Measurements from ENCODE around the gene IBTK. TPM values are rescaled to one million over a fixed set of nuclear protein-coding genes. Genes with fewer than 3 reads are reported as not detected.
"Not testable (repeated sequence)": the region's sequence is repeated elsewhere in the genome, so short reads cannot be mapped to it uniquely, and the experiment has no call there.

The IBTK gene
- polyA plus RNA-seq, 2 of the 4 experiments (the other 2 are of a cell fraction): 34.2 to 87.3 TPM

DNA sequence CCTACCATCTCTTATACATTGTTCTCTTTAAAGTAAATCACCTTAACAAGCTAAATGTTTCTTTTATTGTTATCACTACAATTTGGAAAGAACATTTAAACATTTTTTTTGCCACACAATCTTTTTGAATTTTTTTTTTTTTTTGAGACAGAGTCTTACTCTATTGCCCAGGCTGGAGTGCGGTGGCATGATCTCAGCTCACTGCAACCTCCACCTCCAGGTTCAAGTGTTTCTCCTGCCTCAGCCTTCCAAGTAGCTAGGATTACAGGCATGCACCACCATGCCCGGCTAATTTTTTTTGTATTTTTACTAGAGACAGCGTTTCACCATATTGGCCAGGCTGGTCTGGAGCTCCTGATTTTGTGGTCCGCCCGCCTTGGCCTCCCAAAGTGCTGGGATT, 50.3 kb downstream of the IBTK start:
- H3K27ac ChIP-seq; FAIRE-seq; H3K4me3 ChIP-seq; DNase-seq (ENCODE audit: low read depth in 1 of 2, low spot score in 1 of 2); ATAC-seq; H3K4me2 ChIP-seq; H3K4me1 ChIP-seq; H3K9me3 ChIP-seq; POLR2A ChIA-PET: not testable (repeated sequence)
- CTCF ChIA-PET: interaction anchor here (0.6 to 1.3 kb wide), 3 partner anchors 20 to 862 kb away, joined by 3 to 5 read pairs (median 4); partner anchors contain the start of gene TPBG
- WGBS (ENCODE audit: missing lambda C conversion rate): 92% methylated on average over 5 of the region's 5 CpGs

DNA sequence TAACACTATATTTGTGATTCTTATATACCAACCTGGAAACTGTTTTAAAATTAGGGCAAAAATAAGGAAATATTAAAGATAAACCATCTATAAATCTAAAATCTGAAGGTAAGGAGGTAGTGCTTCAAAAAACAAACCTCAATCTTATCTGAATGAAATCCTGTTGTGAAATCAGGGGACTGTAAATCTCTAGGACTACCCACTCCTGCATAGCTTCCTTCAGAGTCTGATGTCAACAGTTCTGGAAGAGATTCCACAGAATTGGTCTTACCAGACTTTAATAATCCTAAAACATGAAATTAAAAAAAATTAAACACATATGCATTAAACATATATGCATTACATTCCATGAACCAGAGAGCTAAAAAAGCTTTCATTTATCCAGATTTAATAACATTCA, 51.4 kb downstream of the IBTK start:
- no peak for FAIRE-seq
- no peak overlapping the region for H3K4me2 ChIP-seq
- TF ChIP-seq MYC (IDR thresholded peaks at IDR 0.05; ENCODE audit: borderline replicate concordance, low read length) (no peak), CHD4 (IDR thresholded peaks at IDR 0.05; ENCODE audit: borderline replicate concordance) (no peak), FOXS1 (CRISPR knock-in tag; IDR thresholded peaks at IDR 0.05) (no peak), RFX5 (IDR thresholded peaks at IDR 0.05) (no peak), CBX2 (IDR thresholded peaks at IDR 0.05; ENCODE audit: borderline replicate concordance, low read depth) (no peak), JUN (IDR thresholded peaks at IDR 0.05) (no peak), ZFP36 (IDR thresholded peaks at IDR 0.05; ENCODE audit: borderline replicate concordance, partially characterized antibody) (no peak), GATA3 (IDR thresholded peaks at IDR 0.05; ENCODE audit: borderline replicate concordance) (no peak), TP53 (CRISPR knock-in tag; IDR thresholded peaks at IDR 0.05) (no peak), RARB (CRISPR knock-in tag; IDR thresholded peaks at IDR 0.05) (no peak), NR3C1 (IDR thresholded peaks at IDR 0.05) (no peak), PHF8 (IDR thresholded peaks at IDR 0.05; ENCODE audit: borderline replicate concordance, low read depth) (no peak), HDAC2 (IDR thresholded peaks at IDR 0.05) (no peak)
- TF ChIP-seq, protein P1, sequence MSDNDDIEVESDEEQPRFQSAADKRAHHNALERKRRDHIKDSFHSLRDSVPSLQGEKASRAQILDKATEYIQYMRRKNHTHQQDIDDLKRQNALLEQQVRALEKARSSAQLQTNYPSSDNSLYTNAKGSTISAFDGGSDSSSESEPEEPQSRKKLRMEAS (IDR thresholded peaks at IDR 0.05): no peak
- TF ChIP-seq, protein P2, sequence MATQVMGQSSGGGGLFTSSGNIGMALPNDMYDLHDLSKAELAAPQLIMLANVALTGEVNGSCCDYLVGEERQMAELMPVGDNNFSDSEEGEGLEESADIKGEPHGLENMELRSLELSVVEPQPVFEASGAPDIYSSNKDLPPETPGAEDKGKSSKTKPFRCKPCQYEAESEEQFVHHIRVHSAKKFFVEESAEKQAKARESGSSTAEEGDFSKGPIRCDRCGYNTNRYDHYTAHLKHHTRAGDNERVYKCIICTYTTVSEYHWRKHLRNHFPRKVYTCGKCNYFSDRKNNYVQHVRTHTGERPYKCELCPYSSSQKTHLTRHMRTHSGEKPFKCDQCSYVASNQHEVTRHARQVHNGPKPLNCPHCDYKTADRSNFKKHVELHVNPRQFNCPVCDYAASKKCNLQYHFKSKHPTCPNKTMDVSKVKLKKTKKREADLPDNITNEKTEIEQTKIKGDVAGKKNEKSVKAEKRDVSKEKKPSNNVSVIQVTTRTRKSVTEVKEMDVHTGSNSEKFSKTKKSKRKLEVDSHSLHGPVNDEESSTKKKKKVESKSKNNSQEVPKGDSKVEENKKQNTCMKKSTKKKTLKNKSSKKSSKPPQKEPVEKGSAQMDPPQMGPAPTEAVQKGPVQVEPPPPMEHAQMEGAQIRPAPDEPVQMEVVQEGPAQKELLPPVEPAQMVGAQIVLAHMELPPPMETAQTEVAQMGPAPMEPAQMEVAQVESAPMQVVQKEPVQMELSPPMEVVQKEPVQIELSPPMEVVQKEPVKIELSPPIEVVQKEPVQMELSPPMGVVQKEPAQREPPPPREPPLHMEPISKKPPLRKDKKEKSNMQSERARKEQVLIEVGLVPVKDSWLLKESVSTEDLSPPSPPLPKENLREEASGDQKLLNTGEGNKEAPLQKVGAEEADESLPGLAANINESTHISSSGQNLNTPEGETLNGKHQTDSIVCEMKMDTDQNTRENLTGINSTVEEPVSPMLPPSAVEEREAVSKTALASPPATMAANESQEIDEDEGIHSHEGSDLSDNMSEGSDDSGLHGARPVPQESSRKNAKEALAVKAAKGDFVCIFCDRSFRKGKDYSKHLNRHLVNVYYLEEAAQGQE (IDR thresholded peaks at IDR 0.05): no peak
- TF ChIP-seq, protein P3, sequence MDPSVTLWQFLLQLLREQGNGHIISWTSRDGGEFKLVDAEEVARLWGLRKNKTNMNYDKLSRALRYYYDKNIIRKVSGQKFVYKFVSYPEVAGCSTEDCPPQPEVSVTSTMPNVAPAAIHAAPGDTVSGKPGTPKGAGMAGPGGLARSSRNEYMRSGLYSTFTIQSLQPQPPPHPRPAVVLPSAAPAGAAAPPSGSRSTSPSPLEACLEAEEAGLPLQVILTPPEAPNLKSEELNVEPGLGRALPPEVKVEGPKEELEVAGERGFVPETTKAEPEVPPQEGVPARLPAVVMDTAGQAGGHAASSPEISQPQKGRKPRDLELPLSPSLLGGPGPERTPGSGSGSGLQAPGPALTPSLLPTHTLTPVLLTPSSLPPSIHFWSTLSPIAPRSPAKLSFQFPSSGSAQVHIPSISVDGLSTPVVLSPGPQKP (IDR thresholded peaks at IDR 0.05; ENCODE audit: low read depth, low read length): no peak

DNA sequence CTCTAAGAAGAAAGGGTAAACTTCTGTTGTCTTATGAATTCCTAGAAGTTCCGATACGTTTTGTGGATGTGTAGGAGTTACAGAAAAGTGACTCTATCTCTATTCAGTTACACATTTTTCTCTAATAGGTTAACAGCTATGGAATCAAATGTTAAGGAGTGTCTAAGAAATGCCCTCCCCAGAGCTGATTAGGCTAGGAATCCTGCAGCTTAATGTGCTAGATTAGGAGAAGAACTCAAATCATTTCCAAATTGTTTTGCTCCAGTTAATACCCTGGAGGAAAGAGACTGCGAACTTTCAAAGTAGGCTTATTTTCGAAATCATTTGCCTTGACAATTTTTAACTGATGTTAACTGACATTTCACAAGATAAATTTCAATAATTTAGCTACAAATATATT, 51.9 kb downstream of the IBTK start:
- ATAC-seq: no peak
- FAIRE-seq: no peak
- Histone ChIP-seq H3K4me1 (no peaks in the 10 kb centered on the region), H3K27ac (no peak overlapping the region), H3K4me3 (no peak overlapping the region), H3K9me3 (no peaks in the 10 kb centered on the region), H3K4me2 (no peak overlapping the region)
- WGBS (ENCODE audit: missing lambda C conversion rate): 89% methylated on average over 4 of the region's 4 CpGs
- ChIA-PET CTCF (no interaction called here), POLR2A (no interaction called here)
- DNase-seq (ENCODE audit: low read depth in 1 of 2, low spot score in 1 of 2): no peak
- TF ChIP-seq FOXS1 (CRISPR knock-in tag; IDR thresholded peaks at IDR 0.05): no peak
- no peak for TF ChIP-seq ZFP36 (IDR thresholded peaks at IDR 0.05; ENCODE audit: borderline replicate concordance, partially characterized antibody)
- no peak for TF ChIP-seq ZC3H11A (IDR thresholded peaks at IDR 0.05)
- no peak for TF ChIP-seq GATA3 (IDR thresholded peaks at IDR 0.05; ENCODE audit: borderline replicate concordance)
- TF ChIP-seq, protein P4, sequence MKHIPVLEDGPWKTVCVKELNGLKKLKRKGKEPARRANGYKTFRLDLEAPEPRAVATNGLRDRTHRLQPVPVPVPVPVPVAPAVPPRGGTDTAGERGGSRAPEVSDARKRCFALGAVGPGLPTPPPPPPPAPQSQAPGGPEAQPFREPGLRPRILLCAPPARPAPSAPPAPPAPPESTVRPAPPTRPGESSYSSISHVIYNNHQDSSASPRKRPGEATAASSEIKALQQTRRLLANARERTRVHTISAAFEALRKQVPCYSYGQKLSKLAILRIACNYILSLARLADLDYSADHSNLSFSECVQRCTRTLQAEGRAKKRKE (CRISPR knock-in tag; IDR thresholded peaks at IDR 0.05; ENCODE audit: low read depth): no peak
- TF ChIP-seq HOXB13 (CRISPR knock-in tag; IDR thresholded peaks at IDR 0.05; ENCODE audit: low read depth): no peak

More for the DNA sequence above, 51.4 kb downstream of the IBTK start:
- H3K4me1 ChIP-seq: no peaks in the 10 kb centered on the region
- no peak overlapping the region for H3K4me3 ChIP-seq
- DNase-seq (ENCODE audit: low read depth in 1 of 2, low spot score in 1 of 2) (no peak), ATAC-seq (no peak)
- H3K27ac ChIP-seq: no peak overlapping the region
- no peaks in the 10 kb centered on the region for H3K9me3 ChIP-seq
- ChIA-PET POLR2A (no interaction called here), CTCF (interaction anchor here (1.1 to 1.3 kb wide), 2 partner anchors 19 to 863 kb away, joined by 3 to 4 read pairs; no protein-coding TSS in a partner anchor)
